Stimulated activated naive CD8-positive, alpha-beta T cell treated with anti-CD3 and anti-CD28 coated beads, Interleukin-15, Interleukin-2, amounts not matched to agents 100 ng/mL and 50 ng/mL, for 24 hours (primary cell): Measurements from ENCODE around the gene CNTNAP2.

ENCODE experiments used
- H3K27ac Mint-ChIP-seq: one replicate; pipeline ENCODE4 v1.8.0; 2021; ENCODE audit warnings: mild to moderate bottlenecking, mixed read lengths
- H3K27me3 Mint-ChIP-seq: one replicate; pipeline ENCODE4 v1.8.0; 2021; ENCODE audit warnings: mixed read lengths
- H3K36me3 Mint-ChIP-seq: one replicate; pipeline ENCODE4 v1.8.0; 2021; ENCODE audit warnings: low read depth, mixed read lengths
- H3K4me1 Mint-ChIP-seq: one replicate; pipeline ENCODE4 v1.8.0; 2021; ENCODE audit warnings: low read depth, mixed read lengths
- H3K4me3 Mint-ChIP-seq: one replicate; pipeline ENCODE4 v1.8.0; 2021; ENCODE audit warnings: mild to moderate bottlenecking, mixed read lengths
- H3K9me3 Mint-ChIP-seq: one replicate; pipeline ENCODE4 v1.8.0; 2021; ENCODE audit warnings: mixed read lengths

The CNTNAP2 gene

DNA sequence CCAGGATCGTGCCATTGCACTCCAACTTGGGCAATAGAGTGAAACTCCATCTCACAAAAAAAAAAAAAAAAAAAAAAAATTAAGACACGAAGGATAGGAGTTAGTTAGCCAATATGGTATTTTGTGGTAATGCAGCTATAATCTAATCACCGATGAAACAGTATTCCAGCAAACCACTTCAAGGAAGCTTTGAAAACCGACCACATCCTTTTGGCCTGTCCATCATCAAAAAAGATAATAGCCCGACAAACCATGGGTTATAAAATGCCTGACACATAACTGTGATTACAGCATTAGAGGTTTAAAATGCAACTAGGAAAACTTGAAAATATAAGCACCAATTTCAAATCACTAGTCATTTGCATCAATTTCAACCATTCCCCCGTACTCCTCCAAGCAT is 1745.3 kb downstream of the CNTNAP2 start:
- Mint-ChIP-seq H3K36me3 (no peaks in the 10 kb centered on the region), H3K4me1 (no peaks in the 10 kb centered on the region), H3K27me3 (no peaks in the 10 kb centered on the region)

DNA sequence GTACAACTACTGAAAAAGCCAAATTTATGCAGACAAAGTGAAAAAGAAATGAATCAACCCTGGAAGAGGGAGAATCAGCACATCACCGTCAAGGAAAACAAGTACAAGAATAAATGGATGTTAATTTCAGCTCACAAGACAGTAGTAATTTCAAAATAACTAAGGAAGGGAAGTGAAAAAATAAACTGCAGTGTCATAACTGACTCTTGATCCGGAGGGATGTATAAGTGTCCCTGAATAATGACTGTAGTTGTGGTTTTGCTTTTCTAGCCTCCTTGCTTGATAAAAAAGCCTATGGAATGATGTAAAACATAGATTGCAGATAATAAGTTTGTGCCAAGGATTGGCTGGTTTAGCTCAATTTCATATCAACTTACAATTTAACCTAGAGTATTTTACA is 1752.9 kb downstream of the CNTNAP2 start:
- Mint-ChIP-seq H3K27me3 (no peaks in the 10 kb centered on the region), H3K36me3 (no peaks in the 10 kb centered on the region), H3K4me1 (no peaks in the 10 kb centered on the region), H3K4me3 (no peak overlapping the region), H3K9me3 (peaks cover 12% of the 10 kb centered on the region), H3K27ac (no peak overlapping the region)

More for the DNA sequence above, 1745.3 kb downstream of the CNTNAP2 start:
- Mint-ChIP-seq H3K9me3 (peaks cover 19% of the 10 kb centered on the region), H3K4me3 (no peak overlapping the region), H3K27ac (no peak overlapping the region)

DNA sequence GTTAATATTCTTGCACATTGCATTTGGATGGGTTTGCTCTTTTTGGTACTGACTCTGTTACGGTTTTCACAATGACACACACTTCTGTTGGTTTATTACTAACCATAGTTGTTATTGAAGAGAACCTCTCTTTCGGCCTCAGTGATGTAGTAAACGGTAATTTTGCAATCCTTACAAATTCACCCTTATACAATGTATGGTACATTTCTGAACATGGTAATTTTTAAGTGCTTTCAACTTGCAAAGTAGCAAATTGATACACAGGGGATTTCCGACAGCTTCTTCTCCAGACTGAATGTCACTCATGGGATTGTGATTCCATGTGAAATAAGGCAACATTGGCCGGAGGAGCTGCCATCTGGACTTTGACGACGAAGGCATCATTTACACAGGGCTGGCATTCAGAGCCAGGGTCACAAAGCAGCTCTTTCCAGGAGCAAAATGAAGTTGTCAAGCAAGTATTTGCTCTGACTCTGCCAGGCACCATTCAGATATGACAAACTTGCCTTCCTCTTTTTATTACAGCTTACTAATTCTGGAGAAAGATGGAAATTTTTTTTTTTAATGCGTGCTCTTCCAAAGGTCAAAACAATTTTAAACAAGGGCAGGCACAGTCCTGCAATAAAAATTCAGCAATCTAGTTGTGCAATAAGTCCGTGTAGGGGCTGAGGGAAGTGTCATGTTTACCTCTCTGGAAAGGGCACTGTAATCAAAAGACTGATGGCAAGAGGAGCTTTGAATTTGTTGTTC is 1762.5 kb downstream of the CNTNAP2 start:
- Mint-ChIP-seq H3K27me3 (peaks cover 4% of the 10 kb centered on the region), H3K4me1 (no peaks in the 10 kb centered on the region), H3K4me3 (no peak overlapping the region), H3K36me3 (no peaks in the 10 kb centered on the region), H3K9me3 (peaks cover 3% of the 10 kb centered on the region), H3K27ac (no peak overlapping the region)

DNA sequence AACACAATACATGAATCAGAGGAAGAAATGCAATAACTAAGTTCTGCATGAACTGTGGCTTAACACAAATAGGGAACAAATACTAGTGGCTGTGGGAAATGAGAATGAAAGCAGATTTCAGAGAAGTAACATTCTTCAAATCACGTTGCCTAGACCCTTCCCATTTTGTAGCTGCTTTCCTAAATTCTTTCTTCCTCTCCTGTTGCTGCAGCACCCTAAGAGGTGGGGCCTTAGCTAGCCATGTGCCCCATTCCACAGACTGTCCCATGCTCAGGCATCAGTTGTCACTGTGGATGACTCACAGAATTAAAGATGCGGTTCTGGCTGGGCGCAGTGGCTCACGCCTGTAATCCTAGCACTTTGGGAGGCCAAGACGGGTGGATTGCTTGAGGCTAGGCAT is 1769.3 kb downstream of the CNTNAP2 start:
- Mint-ChIP-seq H3K4me3 (no peak overlapping the region), H3K27me3 (peaks cover 4% of the 10 kb centered on the region), H3K27ac (no peak overlapping the region), H3K9me3 (peaks cover 4% of the 10 kb centered on the region), H3K4me1 (no peaks in the 10 kb centered on the region), H3K36me3 (no peaks in the 10 kb centered on the region)

DNA sequence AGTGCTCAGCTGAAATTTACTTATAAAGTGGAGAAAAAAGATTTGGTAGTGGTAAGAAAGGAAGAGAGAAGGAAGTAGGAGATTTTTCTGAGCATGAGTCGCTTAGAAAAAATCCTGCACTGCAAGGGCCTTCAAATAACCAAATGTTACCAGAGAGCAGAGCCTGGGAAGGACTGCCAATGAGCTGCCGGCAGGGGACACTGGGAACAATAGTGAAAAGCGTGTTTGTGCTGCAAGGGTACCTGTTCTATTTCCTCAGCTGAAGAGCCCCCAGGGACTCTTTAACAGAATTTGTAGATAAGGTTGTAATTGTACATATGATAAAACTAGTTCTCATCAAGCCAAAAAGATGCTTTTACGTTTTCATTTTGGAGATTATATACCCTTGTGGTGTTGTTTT is 1777.7 kb downstream of the CNTNAP2 start:
- no peak overlapping the region for H3K4me3 Mint-ChIP-seq
- no peaks in the 10 kb centered on the region for H3K36me3 Mint-ChIP-seq
- no peaks in the 10 kb centered on the region for H3K9me3 Mint-ChIP-seq
- no peak overlapping the region for H3K27ac Mint-ChIP-seq
- H3K27me3 Mint-ChIP-seq, result no peaks in the 10 kb centered on the region
- H3K4me1 Mint-ChIP-seq, result no peaks in the 10 kb centered on the region

DNA sequence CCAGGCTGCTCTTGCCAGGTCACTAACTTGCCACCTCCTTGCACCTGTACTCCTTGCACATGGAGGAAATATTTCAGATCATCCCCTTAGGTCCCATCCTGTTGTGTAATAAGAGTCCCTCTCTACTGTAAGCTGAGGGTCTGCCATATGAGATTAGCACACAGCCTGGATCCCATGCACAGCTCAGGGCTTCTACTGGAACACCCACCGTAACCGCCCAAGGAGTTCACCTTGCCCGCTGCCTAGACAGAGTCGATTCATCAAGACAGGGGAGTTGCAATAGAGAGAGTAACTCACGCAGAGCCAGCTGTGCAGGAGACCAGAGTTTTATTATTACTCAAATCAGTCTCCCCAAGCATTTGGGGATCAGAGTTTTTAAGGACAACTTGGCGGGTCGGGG is 1779.5 kb downstream of the CNTNAP2 start:
- H3K9me3 Mint-ChIP-seq, result no peaks in the 10 kb centered on the region
- no peak overlapping the region for H3K4me3 Mint-ChIP-seq
- no peaks in the 10 kb centered on the region for H3K27me3 Mint-ChIP-seq
- H3K4me1 Mint-ChIP-seq, result no peaks in the 10 kb centered on the region
- H3K27ac Mint-ChIP-seq, result no peak overlapping the region
- H3K36me3 Mint-ChIP-seq, result no peaks in the 10 kb centered on the region

DNA sequence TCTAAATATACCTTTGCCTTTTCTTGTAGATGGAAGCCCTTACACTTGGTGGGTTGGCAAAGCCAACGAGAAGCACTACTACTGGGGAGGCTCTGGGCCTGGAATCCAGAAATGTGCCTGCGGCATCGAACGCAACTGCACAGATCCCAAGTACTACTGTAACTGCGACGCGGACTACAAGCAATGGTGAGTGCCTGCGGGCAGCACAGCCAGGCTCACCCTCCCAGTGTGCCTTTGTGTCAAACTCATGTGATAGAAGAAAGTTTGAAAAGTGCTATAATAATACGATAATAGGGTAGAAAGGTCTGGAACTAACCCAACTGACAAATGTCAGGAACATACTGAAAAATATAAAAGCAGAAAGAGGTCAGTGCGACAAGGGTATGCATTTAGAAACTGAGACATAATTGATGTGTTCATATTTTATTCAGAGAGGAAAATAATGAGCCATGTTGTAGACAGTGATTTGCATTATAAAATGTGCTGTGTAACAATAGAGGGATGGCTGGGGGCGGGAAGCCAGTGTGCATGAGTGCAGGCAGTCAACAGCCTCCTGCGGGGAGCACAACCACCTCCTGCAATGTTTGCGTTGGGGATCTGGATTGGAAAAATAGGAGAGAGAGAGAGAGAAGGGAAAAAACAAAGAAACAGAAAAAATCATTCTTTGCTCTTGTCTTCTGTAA is 1787.1 kb downstream of the CNTNAP2 start:
- Mint-ChIP-seq H3K4me3 (no peak overlapping the region), H3K27me3 (no peaks in the 10 kb centered on the region), H3K9me3 (no peaks in the 10 kb centered on the region), H3K27ac (no peak overlapping the region), H3K4me1 (no peaks in the 10 kb centered on the region), H3K36me3 (no peaks in the 10 kb centered on the region)

DNA sequence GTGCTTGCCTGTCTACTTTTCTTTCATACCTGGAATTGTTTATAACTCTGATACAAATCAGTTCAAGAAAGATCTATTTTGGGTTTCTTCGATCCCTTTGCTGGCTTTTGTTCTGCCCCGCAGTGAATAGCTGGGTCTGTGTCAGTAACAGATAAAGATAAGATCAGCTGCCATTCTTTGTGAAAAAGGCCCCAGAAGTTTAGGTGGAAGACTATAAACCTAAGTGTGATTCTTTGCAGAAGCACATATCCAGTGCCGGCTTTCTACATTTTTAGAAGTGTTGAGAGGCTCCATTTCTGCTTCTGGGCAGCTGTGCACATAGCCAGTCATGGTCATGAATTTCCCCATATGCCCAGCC is 1787.6 kb downstream of the CNTNAP2 start:
- Mint-ChIP-seq H3K36me3 (no peaks in the 10 kb centered on the region), H3K4me3 (no peak overlapping the region), H3K27me3 (no peaks in the 10 kb centered on the region), H3K27ac (no peak overlapping the region), H3K9me3 (no peaks in the 10 kb centered on the region), H3K4me1 (no peaks in the 10 kb centered on the region)

DNA sequence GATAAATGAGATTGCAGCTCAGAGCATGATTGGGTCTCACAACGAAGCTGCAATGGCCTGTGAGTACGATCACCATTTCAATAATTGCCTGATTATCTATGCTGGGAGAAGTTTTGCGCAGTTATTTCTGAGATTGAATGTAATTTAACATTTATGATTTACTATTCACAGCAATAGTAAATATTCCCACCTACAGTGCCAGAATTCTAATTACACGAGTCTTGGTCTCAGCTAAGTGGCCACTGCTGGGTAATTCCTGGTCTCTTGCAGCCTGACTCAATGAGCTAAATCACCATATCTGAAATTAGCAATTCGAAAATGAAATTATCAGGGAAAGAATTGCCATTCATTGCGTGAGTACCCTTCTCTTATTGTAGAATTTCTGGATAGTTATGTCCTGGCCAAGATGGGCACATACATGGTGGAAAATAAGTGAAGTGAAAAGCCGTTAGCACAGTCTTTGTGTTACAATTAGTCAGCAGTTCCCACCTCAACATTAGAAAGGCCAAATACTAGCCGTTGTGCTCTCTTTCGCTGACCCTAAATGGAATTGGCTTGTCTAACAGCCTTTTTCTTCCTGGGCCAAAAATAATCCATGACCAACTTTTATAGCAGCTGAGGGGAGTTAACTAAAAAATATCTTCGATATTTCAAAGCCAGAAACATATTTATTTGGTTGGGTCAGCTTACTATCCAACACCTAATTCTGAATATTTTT is 1793.0 kb downstream of the CNTNAP2 start:
- H3K4me1 Mint-ChIP-seq, result no peaks in the 10 kb centered on the region
- no peak overlapping the region for H3K27ac Mint-ChIP-seq
- H3K27me3 Mint-ChIP-seq, result no peaks in the 10 kb centered on the region
- no peaks in the 10 kb centered on the region for H3K36me3 Mint-ChIP-seq
- H3K4me3 Mint-ChIP-seq, result no peak overlapping the region
- H3K9me3 Mint-ChIP-seq, result peaks cover 4% of the 10 kb centered on the region

DNA sequence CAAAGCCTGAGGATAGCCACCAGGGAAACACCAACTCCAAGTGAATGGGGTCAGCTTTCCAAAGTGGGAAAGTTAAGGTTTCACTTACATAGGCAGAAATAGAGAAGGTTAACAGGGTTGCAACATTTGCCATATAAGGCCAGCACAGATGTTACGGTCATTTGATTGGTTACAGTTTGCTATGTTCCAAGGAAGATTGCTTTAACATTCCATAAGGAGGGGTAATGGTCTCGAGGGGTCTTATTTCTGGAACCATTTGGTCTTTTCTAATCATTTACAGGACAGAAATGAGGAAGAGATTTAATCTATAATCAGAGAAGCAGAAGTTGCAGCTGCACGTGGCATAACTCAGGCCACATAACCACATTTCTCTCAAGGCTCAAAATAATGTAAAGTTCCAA is 1794.6 kb downstream of the CNTNAP2 start:
- Mint-ChIP-seq H3K27ac (no peak overlapping the region), H3K27me3 (no peaks in the 10 kb centered on the region), H3K4me1 (no peaks in the 10 kb centered on the region), H3K4me3 (no peak overlapping the region), H3K9me3 (peaks cover 4% of the 10 kb centered on the region), H3K36me3 (no peaks in the 10 kb centered on the region)

DNA sequence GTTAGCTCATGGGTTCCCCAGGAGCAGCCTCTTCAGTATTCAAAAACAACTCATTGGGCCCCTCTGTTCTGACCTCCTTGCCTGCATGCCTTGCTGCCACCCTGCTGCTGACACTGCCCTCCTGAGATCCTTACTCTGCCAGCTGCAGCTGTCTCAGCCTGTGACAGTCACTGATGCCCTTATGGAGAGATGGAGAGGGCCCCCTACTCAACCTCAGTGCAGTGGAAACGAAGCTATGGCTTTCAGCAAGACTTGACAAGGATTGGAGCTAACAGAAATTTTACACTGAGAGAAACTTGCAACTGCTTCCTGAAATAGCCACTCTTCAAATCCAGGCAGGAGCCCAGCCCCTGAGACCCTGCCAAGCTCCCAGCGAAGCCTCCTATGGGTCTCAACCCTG is 1795.7 kb downstream of the CNTNAP2 start:
- no peak overlapping the region for H3K27ac Mint-ChIP-seq
- H3K36me3 Mint-ChIP-seq, result no peaks in the 10 kb centered on the region

DNA sequence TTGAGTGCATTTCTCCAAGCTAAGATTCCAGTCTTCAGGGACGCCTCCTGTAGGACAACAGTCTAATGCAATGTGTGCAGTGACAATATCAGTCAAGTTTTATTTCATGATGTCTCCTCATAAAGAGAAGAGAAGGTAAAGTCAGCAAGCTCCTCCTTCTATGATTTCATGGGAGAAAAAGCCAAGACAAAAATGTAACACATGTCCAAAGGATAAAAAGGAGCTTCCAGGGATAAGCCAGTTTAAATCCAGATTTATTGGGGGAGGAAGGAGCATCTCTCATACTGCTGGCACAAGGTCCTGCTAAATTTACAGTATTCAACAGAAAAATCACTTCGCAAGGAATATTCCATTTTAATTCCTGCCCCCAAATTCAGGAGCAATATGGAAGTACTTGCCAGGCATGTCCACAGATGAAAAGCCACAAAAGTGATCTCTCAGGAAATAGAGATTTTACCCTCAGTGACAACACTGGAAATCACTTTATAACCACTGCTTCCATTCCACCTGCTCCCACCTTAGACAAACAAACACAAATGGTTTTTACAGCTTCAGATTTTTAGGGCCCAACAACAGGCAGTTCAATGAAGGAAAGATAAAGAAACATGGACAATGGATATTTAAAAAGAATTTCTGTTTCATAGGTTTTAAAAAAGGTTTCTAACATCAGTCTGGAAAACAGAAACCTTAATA is 1796.5 kb downstream of the CNTNAP2 start:
- Mint-ChIP-seq H3K27ac (no peak overlapping the region), H3K27me3 (no peaks in the 10 kb centered on the region), H3K9me3 (peaks cover 4% of the 10 kb centered on the region), H3K4me3 (no peak overlapping the region), H3K36me3 (no peaks in the 10 kb centered on the region), H3K4me1 (no peaks in the 10 kb centered on the region)

More for the DNA sequence above, 1795.7 kb downstream of the CNTNAP2 start:
- Mint-ChIP-seq H3K9me3 (peaks cover 4% of the 10 kb centered on the region), H3K4me1 (no peaks in the 10 kb centered on the region), H3K4me3 (no peak overlapping the region), H3K27me3 (no peaks in the 10 kb centered on the region)

DNA sequence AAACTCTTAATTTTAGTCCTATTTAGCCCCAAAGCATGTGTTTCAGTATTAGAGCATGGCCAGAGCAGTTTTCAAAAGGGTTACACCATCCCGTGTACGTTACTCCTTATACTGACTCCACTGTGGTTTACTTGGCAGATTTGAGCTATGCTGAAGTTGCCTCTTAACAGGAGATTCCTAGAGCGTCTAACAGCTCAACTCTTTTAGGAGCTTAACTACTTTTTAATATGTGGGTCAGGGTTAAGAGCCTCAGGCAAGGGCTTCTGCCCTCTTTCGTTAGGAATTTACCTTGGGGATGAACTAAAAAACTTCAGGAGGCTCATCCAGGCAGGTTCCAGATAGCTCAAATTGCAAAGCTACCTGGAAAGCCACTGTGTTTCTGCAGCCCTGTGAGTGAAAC is 1799.2 kb downstream of the CNTNAP2 start:
- Mint-ChIP-seq H3K36me3 (no peaks in the 10 kb centered on the region), H3K9me3 (no peaks in the 10 kb centered on the region), H3K4me3 (no peak overlapping the region), H3K27ac (no peak overlapping the region), H3K4me1 (no peaks in the 10 kb centered on the region), H3K27me3 (no peaks in the 10 kb centered on the region)

DNA sequence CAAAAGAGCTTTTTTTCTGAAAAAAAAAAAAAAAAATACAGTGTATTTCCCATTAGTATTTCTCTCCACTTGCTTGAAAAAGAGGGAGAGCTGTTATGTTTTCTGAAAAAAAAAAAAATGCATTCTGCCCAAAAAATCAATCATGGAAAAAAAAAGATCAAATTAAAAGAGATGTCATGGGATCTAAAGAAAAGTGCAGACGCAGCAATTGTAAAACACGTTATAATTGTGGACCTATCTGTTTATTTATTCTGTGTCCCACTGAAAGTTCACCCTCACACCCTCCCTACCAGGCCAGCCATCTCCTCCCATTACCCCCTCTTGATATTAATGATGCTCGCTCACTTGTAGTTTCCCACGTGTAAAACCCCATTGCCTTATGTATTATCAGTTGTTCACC is 1800.0 kb downstream of the CNTNAP2 start:
- no peak overlapping the region for H3K27ac Mint-ChIP-seq
- H3K4me3 Mint-ChIP-seq, result no peak overlapping the region
- H3K27me3 Mint-ChIP-seq, result no peaks in the 10 kb centered on the region
- H3K4me1 Mint-ChIP-seq, result no peaks in the 10 kb centered on the region
- H3K36me3 Mint-ChIP-seq, result no peaks in the 10 kb centered on the region
- peaks cover 1% of the 10 kb centered on the region for H3K9me3 Mint-ChIP-seq

DNA sequence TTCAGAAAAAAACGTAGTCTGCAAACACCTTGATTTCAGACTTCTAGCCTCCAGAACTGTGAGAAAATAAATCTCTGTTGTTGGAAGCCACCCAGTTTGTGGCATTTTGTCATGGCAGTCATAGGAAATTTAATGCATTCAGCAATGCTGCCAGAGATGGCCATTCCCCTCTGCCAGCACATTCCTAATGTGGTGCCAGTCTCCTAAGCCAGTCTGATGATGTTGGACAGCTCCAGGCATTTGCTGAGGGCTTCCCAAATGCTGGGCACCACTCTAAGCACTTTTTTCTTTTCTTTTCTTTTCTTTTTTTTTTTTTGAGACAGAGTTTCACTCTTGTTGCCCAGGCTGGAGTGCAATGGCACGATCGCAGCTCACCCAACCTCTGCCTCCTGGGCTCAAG is 1807.2 kb downstream of the CNTNAP2 start:
- no peaks in the 10 kb centered on the region for H3K36me3 Mint-ChIP-seq
- peaks cover 12% of the 10 kb centered on the region for H3K9me3 Mint-ChIP-seq
- no peak overlapping the region for H3K4me3 Mint-ChIP-seq
- no peak overlapping the region for H3K27ac Mint-ChIP-seq
- no peaks in the 10 kb centered on the region for H3K4me1 Mint-ChIP-seq
- H3K27me3 Mint-ChIP-seq, result no peaks in the 10 kb centered on the region
